ENCODE data around the gene GPN1. TPM values are rescaled to one million over a fixed set of nuclear protein-coding genes. Genes with fewer than 3 reads are reported as not detected.

The GPN1 gene
- total and polyA plus RNA-seq, 2 experiments from 2014 or later = 23.7 to 40.3 TPM

GRCh38 chr2:27685577-27685976 lies 56.7 kb downstream of the GPN1 start (continued):
- TF ChIP-seq REST (IDR thresholded peaks at IDR 0.05; ENCODE audit: unreplicated experiment) = no peak
- no peak for TF ChIP-seq CREB1 (CRISPR knock-in tag; IDR thresholded peaks at IDR 0.05; ENCODE audit: low read depth)
- no peak for TF ChIP-seq ETS1 (IDR thresholded peaks at IDR 0.05)
- no peak for TF ChIP-seq NANOG (IDR thresholded peaks at IDR 0.05; ENCODE audit: borderline replicate concordance)
- TF ChIP-seq ZNF331 (CRISPR knock-in tag; IDR thresholded peaks at IDR 0.05; ENCODE audit: low read depth) = no peak
- no peak for TF ChIP-seq ZNF114 (CRISPR knock-in tag; IDR thresholded peaks at IDR 0.05)
- TF ChIP-seq EZH2phosphoT487 (IDR thresholded peaks at IDR 0.05; ENCODE audit: unreplicated experiment) = no peak
- TF ChIP-seq, protein P1, sequence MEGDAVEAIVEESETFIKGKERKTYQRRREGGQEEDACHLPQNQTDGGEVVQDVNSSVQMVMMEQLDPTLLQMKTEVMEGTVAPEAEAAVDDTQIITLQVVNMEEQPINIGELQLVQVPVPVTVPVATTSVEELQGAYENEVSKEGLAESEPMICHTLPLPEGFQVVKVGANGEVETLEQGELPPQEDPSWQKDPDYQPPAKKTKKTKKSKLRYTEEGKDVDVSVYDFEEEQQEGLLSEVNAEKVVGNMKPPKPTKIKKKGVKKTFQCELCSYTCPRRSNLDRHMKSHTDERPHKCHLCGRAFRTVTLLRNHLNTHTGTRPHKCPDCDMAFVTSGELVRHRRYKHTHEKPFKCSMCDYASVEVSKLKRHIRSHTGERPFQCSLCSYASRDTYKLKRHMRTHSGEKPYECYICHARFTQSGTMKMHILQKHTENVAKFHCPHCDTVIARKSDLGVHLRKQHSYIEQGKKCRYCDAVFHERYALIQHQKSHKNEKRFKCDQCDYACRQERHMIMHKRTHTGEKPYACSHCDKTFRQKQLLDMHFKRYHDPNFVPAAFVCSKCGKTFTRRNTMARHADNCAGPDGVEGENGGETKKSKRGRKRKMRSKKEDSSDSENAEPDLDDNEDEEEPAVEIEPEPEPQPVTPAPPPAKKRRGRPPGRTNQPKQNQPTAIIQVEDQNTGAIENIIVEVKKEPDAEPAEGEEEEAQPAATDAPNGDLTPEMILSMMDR (conservative IDR thresholded peaks at IDR 0.05; ENCODE audit: low read depth in 2 of 2) = no peak

DNA sequence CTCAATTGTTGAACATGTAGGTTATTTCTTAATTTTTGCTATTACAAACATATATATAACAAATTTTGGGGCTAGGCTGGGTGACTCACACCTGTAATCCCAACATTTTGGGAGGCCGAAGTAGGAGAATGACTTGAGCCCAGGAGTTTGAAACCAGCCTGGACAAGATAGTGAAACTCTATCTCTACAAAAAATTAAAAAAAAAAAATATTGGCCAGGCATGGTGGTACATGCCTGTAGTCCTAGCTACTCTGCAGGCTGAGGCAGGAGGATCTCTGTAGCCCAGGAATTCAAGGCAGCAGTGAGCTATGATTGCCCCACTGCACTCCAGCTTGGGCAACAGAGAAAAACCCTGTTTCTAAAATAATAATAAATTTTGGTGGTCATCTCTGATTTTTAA lies 58.4 kb downstream of the GPN1 start:
- H3K27me3 Mint-ChIP-seq (ENCODE audit: insufficient read depth, low read depth, poor library complexity) = peaks cover 6% of the 10 kb centered on the region
- Histone ChIP-seq H3K4me3 (no peak overlapping the region), H3K36me3 (ENCODE audit: insufficient read depth) (peaks cover 7% of the 10 kb centered on the region; the same call in 1 of the 2 replicates), H3K79me2 (replicated peaks; ENCODE audit: insufficient read depth) (no peaks in the 10 kb centered on the region), H3K9me2 (ENCODE audit: insufficient read depth) (no peaks in the 10 kb centered on the region), H2AFZ (no peak overlapping the region), H4K20me1 (replicated peaks; ENCODE audit: insufficient read depth) (peaks cover 2% of the 10 kb centered on the region; the same call in 1 of the 2 replicates), H3K4me1 (ENCODE audit: insufficient read depth) (no peaks in the 10 kb centered on the region), H3K27me3 (ENCODE audit: insufficient read depth) (no peaks in the 10 kb centered on the region), H3K4me2 (no peak overlapping the region), H3K27ac (ENCODE audit: low read depth) (no peak overlapping the region), H3F3A (replicated peaks; ENCODE audit: low read depth) (no peaks in the 10 kb centered on the region)
- DNase-seq (ENCODE audit: low spot score) (no peak), ATAC-seq (no peak)
- no peak overlapping the region for H3K27ac Mint-ChIP-seq
- no peaks in the 10 kb centered on the region for H3K4me1 Mint-ChIP-seq
- H3K9me3 Mint-ChIP-seq = no peaks in the 10 kb centered on the region
- H3K36me3 Mint-ChIP-seq (ENCODE audit: low read depth) = peaks cover 22% of the 10 kb centered on the region
- H3K4me3 Mint-ChIP-seq = no peak overlapping the region
- TF ChIP-seq CREB1 (CRISPR knock-in tag; IDR thresholded peaks at IDR 0.05; ENCODE audit: low read depth) (no peak), EZH2 (IDR thresholded peaks at IDR 0.05; ENCODE audit: low read depth, unreplicated experiment) (no peak), ETS1 (IDR thresholded peaks at IDR 0.05) (no peak), NANOG (IDR thresholded peaks at IDR 0.05; ENCODE audit: borderline replicate concordance) (no peak), REST (IDR thresholded peaks at IDR 0.05; ENCODE audit: unreplicated experiment) (no peak), ZNF331 (CRISPR knock-in tag; IDR thresholded peaks at IDR 0.05; ENCODE audit: low read depth) (no peak)

Data from GM23338 (cell line).